IPS DF 19.7 (cell line): ENCODE results near the gene FGFR2.

Experiments used
- DNase-seq: peaks from one replicate; pipeline ENCODE4 v3.0.0-alpha.2; 2013; ENCODE audit warnings: low read depth, low spot score

Gene FGFR2

GRCh38 chr10:121590772-121591171 lies 7.5 kb downstream of the FGFR2 start:
- DNase-seq: no peak

- DNase-seq: no peak
These were observed 8.7 kb downstream of the FGFR2 start for GRCh38 chr10:121589553-121589952.

- DNase-seq: no peak
These were observed 14.4 kb downstream of the FGFR2 start for GRCh38 chr10:121583857-121584256.

GRCh38 chr10:121583258-121583657 lies 15.0 kb downstream of the FGFR2 start:
- DNase-seq: no peak

- peak; percentile 93 for DNase-seq
These were observed 17.7 kb downstream of the FGFR2 start for GRCh38 chr10:121580276-121581116.

- no peak for DNase-seq
These were observed 18.6 kb downstream of the FGFR2 start for GRCh38 chr10:121579656-121580055.

- no peak for DNase-seq
These were observed 19.3 kb downstream of the FGFR2 start for GRCh38 chr10:121578965-121579364.

GRCh38 chr10:121578298-121578697 lies 19.9 kb downstream of the FGFR2 start:
- DNase-seq: no peak

GRCh38 chr10:121577568-121577967 lies 20.7 kb downstream of the FGFR2 start:
- no peak for DNase-seq

- DNase-seq: no peak
These were observed 22.1 kb downstream of the FGFR2 start for GRCh38 chr10:121576139-121576538.

- no peak for DNase-seq
These were observed 23.6 kb downstream of the FGFR2 start for GRCh38 chr10:121574519-121575166.

- DNase-seq: no peak
These were observed 24.7 kb downstream of the FGFR2 start for GRCh38 chr10:121573538-121573941.

- no peak for DNase-seq
These were observed 25.2 kb downstream of the FGFR2 start for GRCh38 chr10:121572859-121573537.

GRCh38 chr10:121570315-121570714 lies 27.9 kb downstream of the FGFR2 start:
- DNase-seq: no peak

- DNase-seq: no peak
These were observed 30.0 kb downstream of the FGFR2 start for GRCh38 chr10:121568275-121568674.

GRCh38 chr10:121567569-121567968 lies 30.7 kb downstream of the FGFR2 start:
- no peak for DNase-seq

- no peak for DNase-seq
These were observed 31.5 kb downstream of the FGFR2 start for GRCh38 chr10:121566755-121567154.

- DNase-seq: no peak
These were observed 38.8 kb downstream of the FGFR2 start for GRCh38 chr10:121559326-121560026.

- no peak for DNase-seq
These were observed 40.0 kb downstream of the FGFR2 start for GRCh38 chr10:121558238-121558637.

GRCh38 chr10:121556918-121557573 lies 41.2 kb downstream of the FGFR2 start:
- DNase-seq: no peak

GRCh38 chr10:121556455-121556854 lies 41.8 kb downstream of the FGFR2 start:
- no peak for DNase-seq
